ENCODE results near the gene AFAP1. TPM values are rescaled to one million over a fixed set of nuclear protein-coding genes. Genes with fewer than 3 reads are reported as not detected.

The AFAP1 gene
- total and polyA plus RNA-seq, 8 donors = 3.2 to 15.9 (median 6.3) TPM

- ATAC-seq (no peak), FAIRE-seq (no peak), DNase-seq (peak in 1 of 6 donors; percentile 36)
- 77 to 83% methylated on average over 7 of the region's 7 CpGs for WGBS, 2 donors
- H3K4me1 ChIP-seq = no peaks in the 10 kb centered on the region
- H3K4me3 ChIP-seq = no peak overlapping the region
- H3K36me3 ChIP-seq = no peaks in the 10 kb centered on the region
- no peaks in the 10 kb centered on the region for H3K9me3 ChIP-seq
- intact Hi-C loops (cut with DNase I) = loop anchor here in 1 of 3 donors (10.0 kb wide), 1 partner anchor 519 kb away; the partner anchor contains the start of gene SORCS2
- H3K27ac ChIP-seq = no peak overlapping the region
- no peak for TF ChIP-seq CTCF (IDR thresholded peaks at IDR 0.05)
- H3K27me3 ChIP-seq = no peaks in the 10 kb centered on the region
Measured at GRCh38 chr4:7713757-7714156, 225.9 kb downstream of the AFAP1 start.

GRCh38 chr4:7712021-7712671 lies 227.5 kb downstream of the AFAP1 start:
- Histone ChIP-seq H3K4me1 (no peaks in the 10 kb centered on the region), H3K4me3 (no peak overlapping the region), H3K27ac (no peak overlapping the region), H3K36me3 (no peaks in the 10 kb centered on the region), H3K9me3 (no peaks in the 10 kb centered on the region), H3K27me3 (no peaks in the 10 kb centered on the region)
- peak in 1 of 6 donors; percentile 25 for DNase-seq
- FAIRE-seq = no peak
- ATAC-seq = no peak
- WGBS, 2 donors = 77 to 79% methylated on average over 19 of the region's 19 CpGs
- intact Hi-C loops (cut with DNase I) = loop anchor here in 1 of 3 donors (10.0 kb wide), 1 partner anchor 517 kb away; the partner anchor contains the start of gene SORCS2
- no peak for TF ChIP-seq CTCF (IDR thresholded peaks at IDR 0.05)

- ATAC-seq = no peak
- peak in 1 of 6 donors; percentile 28 for DNase-seq
- H3K27ac ChIP-seq = no peak overlapping the region
- H3K36me3 ChIP-seq = no peaks in the 10 kb centered on the region
- H3K4me1 ChIP-seq = no peaks in the 10 kb centered on the region
- no peaks in the 10 kb centered on the region for H3K27me3 ChIP-seq
- intact Hi-C loops (cut with DNase I) = loop anchor here in 1 of 3 donors (10.0 kb wide), 1 partner anchor 517 kb away; the partner anchor contains the start of gene SORCS2
- H3K4me3 ChIP-seq = no peak overlapping the region
- 84 to 96% methylated on average over 10 of the region's 10 CpGs for WGBS, 2 donors
- no peaks in the 10 kb centered on the region for H3K9me3 ChIP-seq
- TF ChIP-seq CTCF (IDR thresholded peaks at IDR 0.05) = no peak
- no peak for FAIRE-seq
Measured at GRCh38 chr4:7711307-7711963, 228.2 kb downstream of the AFAP1 start.

- intact Hi-C loops (cut with DNase I) = loop anchor here in 1 of 3 donors (10.0 kb wide), 1 partner anchor 516 kb away; the partner anchor contains the start of gene SORCS2
- Histone ChIP-seq H3K9me3 (no peaks in the 10 kb centered on the region), H3K4me1 (no peaks in the 10 kb centered on the region), H3K27ac (no peak overlapping the region), H3K4me3 (no peak overlapping the region), H3K36me3 (no peaks in the 10 kb centered on the region), H3K27me3 (no peaks in the 10 kb centered on the region)
- WGBS, 2 donors = 85 to 88% methylated on average over 21 of the region's 21 CpGs
- FAIRE-seq (no peak), DNase-seq (peak in 1 of 6 donors; percentile 35), ATAC-seq (no peak)
- no peak for TF ChIP-seq CTCF (IDR thresholded peaks at IDR 0.05)
Measured at GRCh38 chr4:7710576-7711306, 228.9 kb downstream of the AFAP1 start.
